Measurements from ENCODE around the gene SLC25A24. TPM values are rescaled to one million over a fixed set of nuclear protein-coding genes. Genes with fewer than 3 reads are reported as not detected.
"Not testable (repeated sequence)": the region's sequence is repeated elsewhere in the genome, so short reads cannot be mapped to it uniquely, and the experiment has no call there.

SLC25A24 gene
- total and polyA plus RNA-seq, 9 of the 15 experiments (the other 6 are each of a cell fraction or from before 2014, with no cell fraction given), result 6.9 to 34.9 (median 25.4) TPM

GRCh38 chr1:108217007-108217406, 16.9 kb upstream of the SLC25A24 start:
- BruUV-seq (replicated peaks); H2AFZ ChIP-seq (ENCODE audit: low read depth, low read length); ATAC-seq; H3K9ac ChIP-seq (ENCODE audit: insufficient read depth in 1 of 2, low read depth in 2 of 2, low read length in 2 of 2); H3K27me3 ChIP-seq (ENCODE audit: control insufficient read depth in 2 of 2, insufficient read depth in 2 of 2, low read length in 2 of 2); H3K9me1 ChIP-seq (ENCODE audit: control insufficient read depth, insufficient read depth, low read length); H3K4me1 ChIP-seq (replicated peaks in 1 of 2; ENCODE audit: control insufficient read depth in 2 of 2, insufficient read depth in 2 of 2, low read length in 2 of 2); H3K79me2 ChIP-seq (ENCODE audit: control insufficient read depth, insufficient read depth, low read length); H3K36me3 ChIP-seq (ENCODE audit: control insufficient read depth, insufficient read depth, low read length); FAIRE-seq; POLR2A ChIA-PET; H3K27ac ChIP-seq (ENCODE audit: extremely low read depth, low read depth, low read length); CTCF ChIA-PET (ENCODE audit: low intra/inter-chr PET ratio); H3K9me3 ChIP-seq (replicated peaks; ENCODE audit: control insufficient read depth, insufficient read depth, low read depth, low read length); H3K4me3 ChIP-seq; DNase-seq (ENCODE audit: extremely low read depth in 1 of 4, low spot score in 3 of 4); H3K4me2 ChIP-seq (ENCODE audit: insufficient read depth, low read length); H4K20me1 ChIP-seq (replicated peaks; ENCODE audit: control insufficient read depth, insufficient read depth, low read length); intact Hi-C loops (cut with micrococcal nuclease); TF ChIP-seq ATF3 (CRISPR knock-in tag; conservative IDR thresholded peaks at IDR 0.05); JUND (tag; IDR thresholded peaks at IDR 0.05; ENCODE audit: borderline replicate concordance, low read depth, low read length): not testable (repeated sequence)
- 0 out of 2 replicates have a peak, but pooled peaks have one; percentile 26 for TF ChIP-seq ARID1B (IDR thresholded peaks at IDR 0.05)
- TF ChIP-seq FOSL1 (tag; conservative IDR thresholded peaks at IDR 0.05), result peak; percentile 91
- peak; percentile 28; the same call in 1 of the 2 replicates for TF ChIP-seq ATF3 (IDR thresholded peaks at IDR 0.05)
- peak; percentile 38; the same call in 1 of the 2 replicates for TF ChIP-seq JUND (IDR thresholded peaks at IDR 0.05; ENCODE audit: borderline replicate concordance, low read depth, low read length)
- in situ Hi-C loops (cut with MboI), result loop anchor here (10.0 to 25.0 kb wide), 2 partner anchors 108 to 245 kb away; partner anchors contain the start of gene NBPF6
- WGBS (ENCODE audit: insufficient coverage, low coverage, missing lambda C conversion rate), result 14% methylated on average over 2 of the region's 2 CpGs

Measured in K562 (cell line).